H9 (cell line): ENCODE data around the gene PHF1. TPM values are rescaled to one million over a fixed set of nuclear protein-coding genes. Genes with fewer than 3 reads are reported as not detected.
A peak's percentile ranks its signal among the peaks of the same experiment; 100 is the strongest.

Source experiments
- DNase-seq: peaks from one replicate; pipeline ENCODE4 v3.0.0-alpha.2; 2017
- H2AFZ ChIP-seq: one replicate; pipeline ENCODE4 v1.6.1; 2013; ENCODE audit warnings: mild to moderate bottlenecking, low read length, control low read depth, moderate library complexity
- H2AK5ac ChIP-seq: 2 replicates; pipeline ENCODE4 v1.6.1; 2013; ENCODE audit warnings: low read length, control low read depth, mixed read lengths; ENCODE audit not compliant: insufficient read length
- H2BK120ac ChIP-seq: one replicate; pipeline ENCODE4 v1.6.1; 2013; ENCODE audit warnings: low read depth, mild to moderate bottlenecking, low read length, control low read depth, inconsistent platforms; ENCODE audit not compliant: poor library complexity, severe bottlenecking
- H2BK12ac ChIP-seq: 2 replicates; pipeline ENCODE4 v1.6.1; 2013; ENCODE audit warnings: low read length, control low read depth, mixed read lengths, low read depth; ENCODE audit not compliant: insufficient read length
- H2BK15ac ChIP-seq: 2 replicates; pipeline ENCODE4 v1.6.1; 2013; ENCODE audit warnings: low read depth, low read length, control low read depth
- H2BK20ac ChIP-seq: one replicate; pipeline ENCODE4 v1.6.1; 2013; ENCODE audit warnings: low read depth, mild to moderate bottlenecking, low read length, control low read depth, inconsistent platforms; ENCODE audit not compliant: poor library complexity, severe bottlenecking
- H2BK5ac ChIP-seq: 2 replicates; pipeline ENCODE4 v1.6.1; 2013; ENCODE audit warnings: low read length, control low read depth, mixed read lengths; ENCODE audit not compliant: insufficient read length
- H3K14ac ChIP-seq: 2 replicates; pipeline ENCODE4 v1.6.1; 2013; ENCODE audit warnings: low read length, control low read depth; ENCODE audit not compliant: insufficient read depth
- H3K18ac ChIP-seq: 2 replicates; pipeline ENCODE4 v1.6.1; 2013; ENCODE audit warnings: low read depth, mild to moderate bottlenecking, mixed read lengths, low read length, control low read depth; ENCODE audit not compliant: insufficient read length
- H3K23ac ChIP-seq: 2 replicates; pipeline ENCODE4 v1.6.1; 2013; ENCODE audit warnings: low read length, control low read depth, mixed read lengths, low read depth; ENCODE audit not compliant: insufficient read length
- H3K23me2 ChIP-seq: 2 replicates; pipeline ENCODE4 v1.6.1; 2013; ENCODE audit warnings: low read depth, mild to moderate bottlenecking, mixed read lengths, low read length, control low read depth; ENCODE audit not compliant: insufficient read length, poor library complexity, severe bottlenecking
- H3K27ac ChIP-seq: 2 replicates; pipeline ENCODE4 v1.5.1; 2013; ENCODE audit warnings: low read length, control low read depth, mixed read lengths, low read depth; ENCODE audit not compliant: insufficient read length
- H3K27me3 ChIP-seq: 2 replicates; pipeline ENCODE4 v1.6.1; 2013; ENCODE audit warnings: low read length, control low read depth, inconsistent platforms; ENCODE audit not compliant: insufficient read depth
- H3K4ac ChIP-seq: 2 replicates; pipeline ENCODE4 v1.6.1; 2013; ENCODE audit warnings: low read depth, mild to moderate bottlenecking, control low read depth, inconsistent platforms, low read length, moderate library complexity
- H3K4me1 ChIP-seq: 2 replicates; pipeline ENCODE4 v1.6.1; 2013; ENCODE audit warnings: low read length, control low read depth, inconsistent platforms; ENCODE audit not compliant: insufficient read depth
- H3K4me2 ChIP-seq: 2 replicates; pipeline ENCODE4 v1.6.1; 2013; ENCODE audit warnings: low read length, control low read depth, mixed read lengths; ENCODE audit not compliant: insufficient read length, insufficient read depth
- H3K56ac ChIP-seq: 2 replicates; pipeline ENCODE4 v1.6.1; 2013; ENCODE audit warnings: low read depth, mild to moderate bottlenecking, mixed read lengths, low read length, control low read depth; ENCODE audit not compliant: insufficient read length
- H3K79me1 ChIP-seq: 2 replicates; pipeline ENCODE4 v1.6.1; 2013; ENCODE audit warnings: low read depth, mild to moderate bottlenecking, moderate library complexity, low read length, control low read depth, inconsistent platforms; ENCODE audit not compliant: insufficient read depth, poor library complexity, severe bottlenecking
- H3K79me2 ChIP-seq: 2 replicates; pipeline ENCODE4 v1.6.1; 2013; ENCODE audit warnings: low read length, control low read depth, inconsistent platforms; ENCODE audit not compliant: insufficient read depth
- H3K9ac ChIP-seq: 2 replicates; pipeline ENCODE4 v1.6.1; 2013; ENCODE audit warnings: low read length, control low read depth, mixed read lengths; ENCODE audit not compliant: insufficient read length; ENCODE audit errors: extremely low read depth
- H3K9me3 ChIP-seq: one replicate; pipeline ENCODE4 v1.6.1; 2013; ENCODE audit warnings: low read depth, low read length, inconsistent platforms; ENCODE audit not compliant: control insufficient read depth
- H3T11ph ChIP-seq: one replicate; pipeline ENCODE4 v1.6.1; 2013; ENCODE audit warnings: mild to moderate bottlenecking, low read length, control low read depth, inconsistent platforms
- H4K20me1 ChIP-seq: one replicate; pipeline ENCODE4 v1.6.1; 2013; ENCODE audit not compliant: control insufficient read depth, insufficient read length, insufficient read depth
- H4K5ac ChIP-seq: 2 replicates; pipeline ENCODE4 v1.6.1; 2013; ENCODE audit warnings: low read depth, mild to moderate bottlenecking, mixed read lengths, low read length, control low read depth; ENCODE audit not compliant: insufficient read length
- H4K8ac ChIP-seq: replicated peaks from 2 replicates; pipeline ENCODE4 v1.6.1; 2013; ENCODE audit warnings: low read length, control low read depth, mixed read lengths, low read depth; ENCODE audit not compliant: insufficient read length
- H4K91ac ChIP-seq: 2 replicates; pipeline ENCODE4 v1.6.1; 2013; ENCODE audit warnings: low read depth, mild to moderate bottlenecking, moderate library complexity, mixed read lengths, low read length, control low read depth; ENCODE audit not compliant: insufficient read length
- H3K27ac Mint-ChIP-seq, 3 experiments: 2 replicates in 2 of 3; 3 replicates in 1 of 3; pipeline ENCODE4 v1.8.0; 2020 to 2021; ENCODE audit warnings: mixed read lengths in 3 of 3, mild to moderate bottlenecking in 1 of 3, moderate library complexity in 1 of 3
- H3K27me3 Mint-ChIP-seq: 2 replicates; pipeline ENCODE4 v1.8.0; 2021; ENCODE audit warnings: low read depth, mild to moderate bottlenecking, moderate library complexity, mixed read lengths
- H3K36me3 Mint-ChIP-seq, 3 experiments: 2 replicates in 2 of 3; 3 replicates in 1 of 3; pipeline ENCODE4 v1.8.0; 2020 to 2021; ENCODE audit warnings: low read depth in 3 of 3, mixed read lengths in 3 of 3; ENCODE audit not compliant: insufficient read depth in 1 of 3
- H3K4me1 Mint-ChIP-seq, 2 experiments: 2 replicates each; pipeline ENCODE4 v1.8.0; 2020; ENCODE audit warnings: mixed read lengths in 2 of 2
- H3K4me3 Mint-ChIP-seq, 2 experiments: 2 replicates in 1 of 2; 3 replicates in 1 of 2; pipeline ENCODE4 v1.8.0; 2020 to 2021; ENCODE audit warnings: mild to moderate bottlenecking in 2 of 2, mixed read lengths in 2 of 2, moderate library complexity in 1 of 2
- H3K9me3 Mint-ChIP-seq, 2 experiments: 2 replicates in 1 of 2; 3 replicates in 1 of 2; pipeline ENCODE4 v1.8.0; 2020; ENCODE audit warnings: mild to moderate bottlenecking in 2 of 2, mixed read lengths in 2 of 2, moderate library complexity in 1 of 2
- WGBS: extraction: QIAGEN DNeasy Blood & Tissue Kit; methylation state at CpG from one replicate; pipeline ENCODE4 v1.1.7; 2013; ENCODE audit warnings: missing lambda C conversion rate, low lambda C conversion rate, mixed read lengths; ENCODE audit not compliant: insufficient read length; ENCODE audit errors: extremely low coverage; 5-methylcytosine and 5-hydroxymethylcytosine counted together
- total RNA-seq: library from RNA; stranded (reverse); gene quantifications from 2 replicates; pipeline ENCODE4 v1.2.1, GENCODE V29; 2021
- TF ChIP-seq, protein P1 (sequence below): fragments of 200-600 bp; sonication (generic); conservative IDR thresholded peaks from 3 replicates; pipeline ENCODE4 v1.8.0; 2021; ENCODE audit warnings: antibody characterized with exemption, mild to moderate bottlenecking

PHF1 gene
- total RNA-seq, 1 experiment from 2014 or later = 56.8 TPM

DNA sequence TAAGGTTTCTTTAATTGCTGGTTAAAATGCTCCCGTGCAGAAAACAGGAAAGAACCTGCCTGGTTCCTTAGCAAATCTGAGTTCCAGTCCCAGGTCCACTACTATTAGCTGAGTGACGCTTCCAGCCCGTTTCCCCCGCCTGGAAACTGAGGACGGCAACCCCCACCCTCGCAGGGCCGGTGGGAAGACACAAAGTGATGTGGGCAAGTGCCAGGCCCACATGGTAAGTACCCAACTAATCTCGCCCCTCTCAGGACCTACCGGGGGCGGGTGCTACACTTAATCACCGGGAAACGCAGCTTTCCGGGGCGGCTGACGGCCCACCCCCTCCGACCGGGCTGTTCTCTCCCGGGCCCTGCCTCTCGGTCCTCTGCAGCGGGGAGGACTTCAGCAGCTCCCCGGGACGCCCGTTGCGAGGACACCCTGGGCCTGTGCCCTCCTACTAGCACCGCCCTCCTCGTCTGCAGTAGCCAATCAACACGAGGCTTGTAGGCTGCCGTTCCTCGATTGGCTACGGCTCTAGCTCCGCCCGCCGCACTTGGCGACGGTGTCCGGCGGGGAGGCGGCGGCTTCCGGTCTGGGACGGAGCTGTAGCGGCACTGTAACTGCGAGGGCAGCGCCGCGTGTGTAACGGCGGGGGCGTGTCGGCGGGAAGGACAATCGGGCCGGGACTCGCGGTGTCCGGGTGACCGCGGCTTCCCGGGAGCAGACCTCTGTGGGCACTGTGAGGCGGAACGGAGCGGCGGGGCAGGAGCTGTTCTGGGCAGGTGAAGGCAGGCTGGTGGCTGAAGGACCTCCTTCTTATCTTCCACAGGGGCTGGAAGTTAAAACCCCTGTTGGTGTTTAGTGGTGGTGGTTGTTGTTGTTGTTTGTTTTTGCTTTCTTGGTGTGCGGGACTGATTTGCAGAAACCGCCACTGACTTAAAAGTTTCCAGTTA, 43.5 kb downstream of the PHF1 start, which contains the start of gene ZBTB9:
TSS of gene ZBTB9 (plus strand) at position 568 of the 938 bp plus-strand sequence. CDS start 525 bp downstream, outside the sequence.
- no CpG with 5 or more reads among the region's 65 CpGs for WGBS
- H4K20me1 ChIP-seq = no peaks in the 10 kb centered on the region
- H2BK20ac ChIP-seq = no peak within 1 kb of the TSS
- H3K4me1 ChIP-seq = no peaks in the 10 kb centered on the region
- Mint-ChIP-seq H3K36me3 (peaks cover 15 to 59% (median 48%) of the 10 kb centered on the region in 3 experiments), H3K9me3 (no peaks in the 10 kb centered on the region), H3K27ac (peak within 1 kb of the TSS; percentile 80 to 97 (median 95); a peak in 6 of 7 replicates), H3K4me3 (peak within 1 kb of the TSS; percentile 96 to 98), H3K4me1 (peaks cover 17 to 30% of the 10 kb centered on the region in 2 experiments), H3K27me3 (peaks cover 2% of the 10 kb centered on the region; the same call in 1 of the 2 replicates)
- TF ChIP-seq, protein P1, sequence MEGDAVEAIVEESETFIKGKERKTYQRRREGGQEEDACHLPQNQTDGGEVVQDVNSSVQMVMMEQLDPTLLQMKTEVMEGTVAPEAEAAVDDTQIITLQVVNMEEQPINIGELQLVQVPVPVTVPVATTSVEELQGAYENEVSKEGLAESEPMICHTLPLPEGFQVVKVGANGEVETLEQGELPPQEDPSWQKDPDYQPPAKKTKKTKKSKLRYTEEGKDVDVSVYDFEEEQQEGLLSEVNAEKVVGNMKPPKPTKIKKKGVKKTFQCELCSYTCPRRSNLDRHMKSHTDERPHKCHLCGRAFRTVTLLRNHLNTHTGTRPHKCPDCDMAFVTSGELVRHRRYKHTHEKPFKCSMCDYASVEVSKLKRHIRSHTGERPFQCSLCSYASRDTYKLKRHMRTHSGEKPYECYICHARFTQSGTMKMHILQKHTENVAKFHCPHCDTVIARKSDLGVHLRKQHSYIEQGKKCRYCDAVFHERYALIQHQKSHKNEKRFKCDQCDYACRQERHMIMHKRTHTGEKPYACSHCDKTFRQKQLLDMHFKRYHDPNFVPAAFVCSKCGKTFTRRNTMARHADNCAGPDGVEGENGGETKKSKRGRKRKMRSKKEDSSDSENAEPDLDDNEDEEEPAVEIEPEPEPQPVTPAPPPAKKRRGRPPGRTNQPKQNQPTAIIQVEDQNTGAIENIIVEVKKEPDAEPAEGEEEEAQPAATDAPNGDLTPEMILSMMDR = no peak
- H3T11ph ChIP-seq = no peak within 1 kb of the TSS
- no peak within 1 kb of the TSS for H3K56ac ChIP-seq
- no peaks in the 10 kb centered on the region for H3K27me3 ChIP-seq
- peaks cover 10% of the 10 kb centered on the region for H3K23me2 ChIP-seq
- no peaks in the 10 kb centered on the region for H3K79me2 ChIP-seq
- H2AK5ac ChIP-seq = no peak within 1 kb of the TSS
- DNase-seq = peak; percentile 98
- no peak within 1 kb of the TSS for H4K5ac ChIP-seq
- no peak within 1 kb of the TSS for H2BK5ac ChIP-seq
- H3K18ac ChIP-seq = no peak within 1 kb of the TSS
- no peak within 1 kb of the TSS for H3K4ac ChIP-seq
- no peak within 1 kb of the TSS for H4K8ac ChIP-seq
- no peaks in the 10 kb centered on the region for H3K9me3 ChIP-seq
- peak within 1 kb of the TSS; percentile 75 for H3K9ac ChIP-seq
- H3K14ac ChIP-seq = peak within 1 kb of the TSS; percentile 6; the same call in 1 of the 2 replicates
- peak within 1 kb of the TSS; percentile 78 for H3K4me2 ChIP-seq
- H2BK12ac ChIP-seq = no peak within 1 kb of the TSS
- no peaks in the 10 kb centered on the region for H3K79me1 ChIP-seq
- no peak within 1 kb of the TSS for H3K27ac ChIP-seq
- H3K23ac ChIP-seq = no peak within 1 kb of the TSS
- no peak within 1 kb of the TSS for H2BK15ac ChIP-seq
- H2BK120ac ChIP-seq = no peak within 1 kb of the TSS
- no peak within 1 kb of the TSS for H4K91ac ChIP-seq
- H2AFZ ChIP-seq = no peak within 1 kb of the TSS
